ENCODE data around the gene ESR2.
"Not testable (repeated sequence)": the region's sequence is repeated elsewhere in the genome, so short reads cannot be mapped to it uniquely, and the experiment has no call there.

ESR2 gene

GRCh38 chr14:64123241-64123822, 170.8 kb downstream of the ESR2 start:
- no peak for DNase-seq

- peak; percentile 35 to 45 for DNase-seq
Observed at GRCh38 chr14:64119980-64120379, 174.2 kb downstream of the ESR2 start.

GRCh38 chr14:64119500-64119899, 174.7 kb downstream of the ESR2 start:
- DNase-seq = no peak

DNA sequence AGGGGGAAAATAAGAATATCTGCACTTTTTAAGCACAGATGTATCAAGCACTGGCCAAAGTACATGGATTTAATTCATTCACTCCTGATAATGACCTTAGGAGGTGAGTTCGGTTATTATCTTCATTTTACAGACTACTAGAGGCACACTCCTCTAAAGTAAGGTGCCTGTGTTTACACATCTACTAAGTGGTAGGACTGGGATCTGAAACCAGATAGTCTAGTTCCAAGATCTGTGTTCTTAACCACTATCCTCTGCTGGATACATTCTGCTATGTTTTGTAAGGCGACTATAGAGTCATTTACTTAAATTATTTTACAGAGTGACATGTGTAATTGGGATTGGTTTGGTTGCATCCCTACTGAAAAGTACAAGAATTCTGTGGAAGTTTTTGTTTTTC, 175.3 kb downstream of the ESR2 start:
- no peak for DNase-seq

DNA sequence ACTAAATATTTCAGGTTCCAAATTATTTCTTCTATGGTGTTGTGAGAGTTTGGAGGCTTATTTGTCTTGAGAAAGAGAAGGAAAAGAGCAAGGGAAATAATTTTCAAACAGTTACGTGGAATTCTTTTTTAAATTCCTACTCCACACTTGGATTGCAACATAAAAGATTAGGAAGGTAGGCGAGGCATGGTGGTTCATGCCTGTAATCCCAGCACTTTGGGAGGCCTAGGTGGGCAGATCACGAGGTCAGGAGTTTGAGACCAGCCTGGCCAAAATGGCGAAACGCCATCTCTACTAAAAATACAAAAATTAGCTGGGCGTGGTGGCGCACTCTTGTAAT, 175.8 kb downstream of the ESR2 start:
- DNase-seq = not testable (repeated sequence)

DNA sequence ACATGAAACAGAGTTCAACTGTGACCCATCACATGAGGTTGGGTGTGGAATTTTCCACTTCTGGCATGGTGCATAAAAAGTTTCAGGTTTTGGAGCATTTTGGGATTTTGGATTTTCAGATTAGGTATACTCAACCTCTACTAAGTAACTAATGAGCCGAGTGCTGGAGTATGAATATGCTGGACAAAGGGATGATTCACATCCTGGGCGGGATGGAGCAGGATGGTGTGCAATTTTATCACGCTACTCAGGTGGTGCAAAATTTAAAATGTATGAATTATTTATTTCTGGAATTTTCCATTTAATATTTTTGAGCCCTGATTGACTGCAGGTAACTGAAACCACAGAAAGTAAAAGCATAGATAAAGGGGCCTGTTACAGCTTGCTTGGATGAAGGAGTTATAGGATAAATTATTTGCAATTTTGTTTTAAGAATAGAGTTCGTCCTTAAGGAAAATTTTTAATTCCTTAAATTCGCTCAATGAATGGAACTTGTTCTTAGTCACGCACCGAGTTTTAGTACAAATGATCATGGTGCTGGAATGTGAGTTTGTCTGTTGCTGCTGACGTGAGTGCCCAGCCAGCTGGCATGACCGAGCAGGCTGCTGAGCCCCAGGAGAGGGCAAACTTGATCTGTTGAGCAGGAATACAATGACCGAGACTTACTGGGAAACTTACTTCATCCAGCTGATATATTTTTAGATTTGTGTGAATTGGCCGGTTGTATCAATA, 176.3 kb downstream of the ESR2 start:
- DNase-seq = no peak

- DNase-seq = no peak
Observed at GRCh38 chr14:64115401-64115800, 178.8 kb downstream of the ESR2 start.

DNA sequence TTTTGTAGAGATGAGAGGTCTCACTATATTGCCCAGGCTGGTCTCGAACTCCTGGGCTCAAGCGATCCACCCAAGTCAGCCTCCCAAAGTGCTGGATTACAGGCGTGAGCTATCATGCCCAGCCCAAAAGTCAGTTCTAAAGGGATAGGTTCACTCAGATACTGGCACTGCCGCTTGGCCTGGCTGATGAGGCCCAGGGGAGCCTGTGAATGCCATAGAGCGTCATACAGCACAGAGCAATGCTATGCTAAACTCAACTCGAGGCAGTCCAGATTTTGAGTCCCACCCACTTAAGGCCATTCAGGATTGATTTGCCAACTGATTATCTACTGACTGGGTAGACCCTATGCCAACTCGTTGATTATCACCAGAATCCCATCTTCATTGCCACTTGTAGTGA, 179.4 kb downstream of the ESR2 start:
- no peak for DNase-seq

DNA sequence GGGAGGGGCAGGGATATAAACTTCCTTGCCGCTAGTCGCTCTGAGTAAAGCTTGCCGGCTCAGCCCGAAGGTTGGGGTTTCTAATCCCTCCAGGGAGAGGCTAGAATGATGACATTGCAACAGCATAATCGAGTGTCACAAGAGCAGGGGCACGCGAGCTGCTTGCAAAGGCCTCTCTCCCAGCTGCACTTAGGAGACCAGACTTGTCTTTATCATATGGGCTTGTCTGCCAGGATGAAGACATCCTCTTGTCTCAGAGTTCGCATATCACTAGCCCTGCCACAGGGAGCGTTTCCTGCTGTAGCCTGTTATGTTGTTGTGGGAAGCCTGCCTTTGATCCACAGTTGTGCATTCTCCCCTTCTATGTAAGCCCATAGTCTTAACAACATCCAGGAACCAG, 180.0 kb downstream of the ESR2 start:
- no peak for DNase-seq

GRCh38 chr14:64112867-64113678, 181.1 kb downstream of the ESR2 start:
- DNase-seq = peak in 1 of 2 experiments; percentile 24

GRCh38 chr14:64110802-64111201, 183.4 kb downstream of the ESR2 start:
- no peak for DNase-seq

GRCh38 chr14:64109819-64110554, 184.2 kb downstream of the ESR2 start:
- no peak for DNase-seq

DNA sequence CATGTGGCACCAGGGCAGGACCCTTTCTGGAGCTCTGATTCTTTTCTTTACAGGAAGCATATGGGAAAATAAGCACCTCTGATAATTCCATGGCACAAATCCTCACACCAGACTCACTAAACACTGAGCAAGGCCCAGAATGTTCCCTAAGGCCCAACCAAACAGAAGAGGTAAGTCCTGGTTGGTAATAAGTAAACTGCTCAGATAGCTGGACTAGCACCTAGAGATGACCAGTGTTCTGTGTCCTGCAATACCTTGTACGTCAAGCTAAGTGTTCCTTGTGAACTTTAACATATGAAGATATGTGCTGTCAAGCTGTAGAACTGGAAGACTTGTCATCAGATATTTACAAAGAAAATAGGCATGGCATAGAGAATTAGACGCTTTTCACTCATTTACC, 186.7 kb downstream of the ESR2 start:
- DNase-seq = no peak

GRCh38 chr14:64098120-64098519, 196.1 kb downstream of the ESR2 start:
- DNase-seq = no peak

GRCh38 chr14:64095620-64096019, 198.6 kb downstream of the ESR2 start:
- no peak for DNase-seq

- DNase-seq = no peak
Observed at GRCh38 chr14:64092940-64093339, 201.2 kb downstream of the ESR2 start.

DNA sequence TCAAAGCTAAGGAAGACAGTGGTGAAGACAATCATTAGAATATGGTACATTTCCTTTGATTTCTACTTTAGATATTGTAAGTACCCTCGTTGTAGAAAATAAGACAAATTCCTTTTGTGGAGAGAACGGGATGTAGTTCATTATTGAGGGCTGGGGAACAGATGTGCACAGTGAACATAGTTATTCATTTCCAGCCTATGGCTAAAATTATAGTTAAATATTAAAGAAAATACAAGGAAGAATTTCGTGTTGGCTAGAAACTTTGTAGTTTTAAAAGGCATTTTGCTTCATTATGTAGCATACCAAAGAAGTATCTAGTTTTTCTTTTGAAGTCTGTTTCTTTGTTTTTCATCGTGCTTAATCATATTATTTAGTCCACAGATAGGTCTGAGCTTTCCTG, 201.8 kb downstream of the ESR2 start:
- DNase-seq = no peak

DNA sequence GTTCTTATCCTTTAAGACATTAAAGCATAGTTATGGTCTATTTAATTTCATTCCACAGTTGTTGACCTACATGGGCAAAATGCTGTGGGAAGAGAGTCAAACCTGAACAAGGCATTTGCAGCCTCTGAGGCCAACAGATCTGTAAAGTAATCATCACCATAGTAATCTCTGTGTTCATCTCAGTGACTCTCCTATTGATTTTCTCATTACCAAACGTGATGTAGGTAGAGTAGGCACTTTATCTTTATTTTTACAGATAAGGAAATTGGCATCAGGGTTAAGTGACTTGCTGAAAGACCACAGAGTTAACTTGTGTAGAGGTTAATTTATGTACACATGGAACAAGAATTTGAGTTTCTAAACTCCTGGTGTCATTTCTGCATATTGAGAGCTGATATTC, 203.0 kb downstream of the ESR2 start:
- no peak for DNase-seq

DNA sequence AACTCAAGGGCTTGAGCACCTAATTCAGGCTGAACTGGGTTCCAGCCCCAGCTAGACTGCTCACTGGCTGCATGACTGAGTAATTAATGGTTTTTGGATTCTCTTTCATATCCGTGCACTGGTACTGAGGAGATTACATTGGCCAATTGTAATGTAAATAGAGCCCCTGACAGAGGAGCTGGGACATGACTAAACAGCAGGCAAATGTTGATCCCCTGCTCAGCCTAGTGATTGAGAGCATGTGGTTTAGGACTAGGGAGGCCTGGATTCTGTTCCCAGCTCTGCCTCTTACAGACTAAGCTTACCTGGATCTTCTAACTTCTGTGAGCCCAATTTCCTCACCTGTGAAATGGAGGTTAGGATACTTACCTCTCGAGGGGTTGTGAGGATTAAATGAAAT, 204.3 kb downstream of the ESR2 start:
- DNase-seq = no peak

- no peak for DNase-seq
Observed at GRCh38 chr14:64088647-64088964, 205.6 kb downstream of the ESR2 start.

GRCh38 chr14:64082837-64083236, 211.3 kb downstream of the ESR2 start:
- DNase-seq = no peak

- no peak for DNase-seq
Observed at GRCh38 chr14:64081174-64081746, 212.9 kb downstream of the ESR2 start.

- DNase-seq = no peak
Observed at GRCh38 chr14:64080452-64080851, 213.7 kb downstream of the ESR2 start.
